Activated T-helper 1 cell treated with Interleukin-2 at 50 U/mL for 16 hours (primary cell): Measurements from ENCODE around the gene PERM1.

Experiments used
- DNase-seq: peaks from one replicate; pipeline ENCODE4 v3.0.0-alpha.2; 2020; ENCODE audit warnings: low read depth

PERM1 gene

GRCh38 chr1:932776-933602 is 48.9 kb downstream of the PERM1 start:
- DNase-seq, result no peak

- no peak for DNase-seq
Observed at GRCh38 chr1:932173-932510, 49.8 kb downstream of the PERM1 start.

- no peak for DNase-seq
Observed at GRCh38 chr1:931380-932172, 50.3 kb downstream of the PERM1 start.

- DNase-seq, result no peak
Observed at GRCh38 chr1:930633-931138, 51.2 kb downstream of the PERM1 start.

GRCh38 chr1:929712-930632 is 51.9 kb downstream of the PERM1 start:
- no peak for DNase-seq

- DNase-seq, result no peak
Observed at GRCh38 chr1:928825-929661, 52.9 kb downstream of the PERM1 start.

GRCh38 chr1:927748-928147 is 54.1 kb downstream of the PERM1 start:
- no peak for DNase-seq

GRCh38 chr1:927234-927633 is 54.7 kb downstream of the PERM1 start:
- no peak for DNase-seq

- DNase-seq, result no peak
Observed at GRCh38 chr1:925561-926421, 56.1 kb downstream of the PERM1 start.
